ENCODE measurements around the gene ITM2C. TPM values are rescaled to one million over a fixed set of nuclear protein-coding genes. Genes with fewer than 3 reads are reported as not detected.

The ITM2C gene
- total and polyA plus RNA-seq, 2 donors: 174 to 230 TPM

- no peaks in the 10 kb centered on the region for H3K4me1 ChIP-seq (ENCODE audit: insufficient read depth)
- 89% methylated on average over 15 of the region's 15 CpGs for WGBS
- no peak for DNase-seq (ENCODE audit: extremely low spot score)
- H3K27ac ChIP-seq (ENCODE audit: low read depth): no peak overlapping the region
- H3K4me3 ChIP-seq (ENCODE audit: low read depth, low read length): no peak overlapping the region
- no peaks in the 10 kb centered on the region for H3K36me3 ChIP-seq (ENCODE audit: insufficient read depth)
Observed at GRCh38 chr2:230906471-230907230, 41.9 kb downstream of the ITM2C start.

GRCh38 chr2:230907361-230908091 lies 42.8 kb downstream of the ITM2C start:
- H3K4me3 ChIP-seq (ENCODE audit: low read depth, low read length): no peak overlapping the region
- 93% methylated on average over 16 of the region's 16 CpGs for WGBS
- H3K36me3 ChIP-seq (ENCODE audit: insufficient read depth): no peaks in the 10 kb centered on the region
- H3K4me1 ChIP-seq (ENCODE audit: insufficient read depth): no peaks in the 10 kb centered on the region
- no peak overlapping the region for H3K27ac ChIP-seq (ENCODE audit: low read depth)
- no peak for DNase-seq (ENCODE audit: extremely low spot score)

- Histone ChIP-seq H3K4me1 (ENCODE audit: insufficient read depth) (no peaks in the 10 kb centered on the region), H3K27ac (ENCODE audit: low read depth) (no peak overlapping the region), H3K36me3 (ENCODE audit: insufficient read depth) (no peaks in the 10 kb centered on the region), H3K4me3 (ENCODE audit: low read depth, low read length) (no peak overlapping the region)
- DNase-seq (ENCODE audit: extremely low spot score): no peak
- 75% methylated on average over 5 of the region's 6 CpGs for WGBS
Observed at GRCh38 chr2:230908092-230908594, 43.4 kb downstream of the ITM2C start.

GRCh38 chr2:230908595-230909191 lies 44.0 kb downstream of the ITM2C start:
- Histone ChIP-seq H3K4me1 (ENCODE audit: insufficient read depth) (no peaks in the 10 kb centered on the region), H3K36me3 (ENCODE audit: insufficient read depth) (no peaks in the 10 kb centered on the region), H3K27ac (ENCODE audit: low read depth) (no peak overlapping the region), H3K4me3 (ENCODE audit: low read depth, low read length) (no peak overlapping the region)
- DNase-seq (ENCODE audit: extremely low spot score): no peak
- WGBS: 69% methylated on average over 10 of the region's 10 CpGs

- Histone ChIP-seq H3K36me3 (ENCODE audit: insufficient read depth) (no peaks in the 10 kb centered on the region), H3K27ac (ENCODE audit: low read depth) (no peak overlapping the region), H3K4me3 (ENCODE audit: low read depth, low read length) (no peak overlapping the region), H3K4me1 (ENCODE audit: insufficient read depth) (no peaks in the 10 kb centered on the region)
- DNase-seq (ENCODE audit: extremely low spot score): no peak
- WGBS: 87% methylated on average over 18 of the region's 18 CpGs
Observed at GRCh38 chr2:230909841-230910545, 45.3 kb downstream of the ITM2C start.

GRCh38 chr2:230910546-230911177 lies 45.9 kb downstream of the ITM2C start:
- 87% methylated on average over 13 of the region's 13 CpGs for WGBS
- no peak for DNase-seq (ENCODE audit: extremely low spot score)

GRCh38 chr2:230912046-230912445 lies 47.3 kb downstream of the ITM2C start:
- Histone ChIP-seq H3K27ac (ENCODE audit: low read depth) (no peak overlapping the region), H3K36me3 (ENCODE audit: insufficient read depth) (no peaks in the 10 kb centered on the region), H3K4me3 (ENCODE audit: low read depth, low read length) (no peak overlapping the region), H3K4me1 (ENCODE audit: insufficient read depth) (no peaks in the 10 kb centered on the region)
- WGBS: 75% methylated on average over 5 of the region's 5 CpGs
- DNase-seq (ENCODE audit: extremely low spot score): no peak

More at GRCh38 chr2:230910546-230911177, 45.9 kb downstream of the ITM2C start:
- H3K27ac ChIP-seq (ENCODE audit: low read depth): no peak overlapping the region
- H3K4me3 ChIP-seq (ENCODE audit: low read depth, low read length): no peak overlapping the region
- no peaks in the 10 kb centered on the region for H3K4me1 ChIP-seq (ENCODE audit: insufficient read depth)
- no peaks in the 10 kb centered on the region for H3K36me3 ChIP-seq (ENCODE audit: insufficient read depth)

GRCh38 chr2:230912724-230913123 lies 48.0 kb downstream of the ITM2C start:
- H3K27ac ChIP-seq (ENCODE audit: low read depth): no peak overlapping the region
- no peaks in the 10 kb centered on the region for H3K36me3 ChIP-seq (ENCODE audit: insufficient read depth)
- H3K4me3 ChIP-seq (ENCODE audit: low read depth, low read length): no peak overlapping the region
- H3K4me1 ChIP-seq (ENCODE audit: insufficient read depth): no peaks in the 10 kb centered on the region
- DNase-seq (ENCODE audit: extremely low spot score): no peak
- WGBS: 86% methylated on average over 5 of the region's 5 CpGs

GRCh38 chr2:230913406-230914143 lies 48.8 kb downstream of the ITM2C start:
- Histone ChIP-seq H3K36me3 (ENCODE audit: insufficient read depth) (no peaks in the 10 kb centered on the region), H3K4me1 (ENCODE audit: insufficient read depth) (no peaks in the 10 kb centered on the region), H3K4me3 (ENCODE audit: low read depth, low read length) (no peak overlapping the region), H3K27ac (ENCODE audit: low read depth) (no peak overlapping the region)
- DNase-seq (ENCODE audit: extremely low spot score): no peak
- WGBS: 87% methylated on average over 5 of the region's 5 CpGs

- H3K4me1 ChIP-seq (ENCODE audit: insufficient read depth): no peaks in the 10 kb centered on the region
- no peak for DNase-seq (ENCODE audit: extremely low spot score)
Observed at GRCh38 chr2:230914886-230915285, 50.1 kb downstream of the ITM2C start.

GRCh38 chr2:230915319-230915718 lies 50.6 kb downstream of the ITM2C start:
- 80% methylated on average over 6 of the region's 6 CpGs for WGBS
- Histone ChIP-seq H3K4me3 (ENCODE audit: low read depth, low read length) (no peak overlapping the region), H3K4me1 (ENCODE audit: insufficient read depth) (no peaks in the 10 kb centered on the region), H3K27ac (ENCODE audit: low read depth) (no peak overlapping the region), H3K36me3 (ENCODE audit: insufficient read depth) (no peaks in the 10 kb centered on the region)
- DNase-seq (ENCODE audit: extremely low spot score): no peak

More at GRCh38 chr2:230914886-230915285, 50.1 kb downstream of the ITM2C start:
- H3K36me3 ChIP-seq (ENCODE audit: insufficient read depth): no peaks in the 10 kb centered on the region
- 94% methylated on average over 3 of the region's 3 CpGs for WGBS
- H3K4me3 ChIP-seq (ENCODE audit: low read depth, low read length): no peak overlapping the region
- H3K27ac ChIP-seq (ENCODE audit: low read depth): no peak overlapping the region

- DNase-seq (ENCODE audit: extremely low spot score): no peak
- H3K4me3 ChIP-seq (ENCODE audit: low read depth, low read length): no peak overlapping the region
- no peak overlapping the region for H3K27ac ChIP-seq (ENCODE audit: low read depth)
- H3K36me3 ChIP-seq (ENCODE audit: insufficient read depth): no peaks in the 10 kb centered on the region
- H3K4me1 ChIP-seq (ENCODE audit: insufficient read depth): no peaks in the 10 kb centered on the region
- 81% methylated on average over 7 of the region's 7 CpGs for WGBS
Observed at GRCh38 chr2:230916218-230916617, 51.5 kb downstream of the ITM2C start.

Data from urinary bladder (tissue), 4 donors.